Osteocyte (in vitro differentiated cells): ENCODE data around the gene TNS1. TPM values are rescaled to one million over a fixed set of nuclear protein-coding genes. Genes with fewer than 3 reads are reported as not detected.
A peak's percentile ranks its signal among the peaks of the same experiment; 100 is the strongest.
"Not testable (repeated sequence)": the region's sequence is repeated elsewhere in the genome, so short reads cannot be mapped to it uniquely, and the experiment has no call there.

Source experiments
- DNase-seq: peaks from one replicate; pipeline ENCODE4 v3.0.0; 2021; ENCODE audit warnings: mixed read lengths; ENCODE audit not compliant: unreplicated experiment; ENCODE audit errors: extremely low spot score
- H3K27ac Mint-ChIP-seq: one replicate; pipeline ENCODE4 v1.8.0; 2021; ENCODE audit warnings: mild to moderate bottlenecking, mixed read lengths; ENCODE audit not compliant: unreplicated experiment
- H3K27me3 Mint-ChIP-seq: one replicate; pipeline ENCODE4 v1.8.0; 2021; ENCODE audit warnings: mixed read lengths; ENCODE audit not compliant: unreplicated experiment
- H3K36me3 Mint-ChIP-seq: one replicate; pipeline ENCODE4 v1.8.0; 2021; ENCODE audit warnings: mixed read lengths; ENCODE audit not compliant: unreplicated experiment
- H3K4me1 Mint-ChIP-seq: one replicate; pipeline ENCODE4 v1.8.0; 2021; ENCODE audit warnings: mixed read lengths; ENCODE audit not compliant: unreplicated experiment
- H3K4me3 Mint-ChIP-seq: one replicate; pipeline ENCODE4 v1.8.0; 2021; ENCODE audit warnings: mild to moderate bottlenecking, moderate library complexity, mixed read lengths; ENCODE audit not compliant: unreplicated experiment
- H3K9me3 Mint-ChIP-seq: one replicate; pipeline ENCODE4 v1.8.0; 2021; ENCODE audit warnings: mixed read lengths; ENCODE audit not compliant: unreplicated experiment
- CTCF ChIP-seq: fragments of 200-600 bp; sonication (generic); IDR thresholded peaks from 2 replicates; pipeline ENCODE4 v1.5.0; 2021; ENCODE audit warnings: antibody characterized with exemption, mild to moderate bottlenecking, moderate library complexity
- total RNA-seq: library from RNA; stranded (reverse); gene quantifications from 2 replicates; pipeline ENCODE4 v1.2.1, GENCODE V29; 2021

The TNS1 gene
- total RNA-seq, 1 donor from 2014 or later = 80.8 TPM

GRCh38 chr2:217810260-217810659, 192.5 kb downstream of the TNS1 start:
- Mint-ChIP-seq H3K27ac (no peak overlapping the region), H3K36me3 (peaks cover 60% of the 10 kb centered on the region), H3K9me3 (no peaks in the 10 kb centered on the region), H3K4me1 (no peaks in the 10 kb centered on the region), H3K4me3 (no peak overlapping the region), H3K27me3 (no peaks in the 10 kb centered on the region)
- no peak for TF ChIP-seq CTCF
- DNase-seq = no peak

- Mint-ChIP-seq H3K27me3 (no peaks in the 10 kb centered on the region), H3K36me3 (peaks cover 57% of the 10 kb centered on the region), H3K4me3 (no peak overlapping the region), H3K27ac (no peak overlapping the region), H3K4me1 (peaks cover 3% of the 10 kb centered on the region), H3K9me3 (no peaks in the 10 kb centered on the region)
- DNase-seq = no peak
- TF ChIP-seq CTCF = no peak
Measured at GRCh38 chr2:217809736-217810135, 193.1 kb downstream of the TNS1 start.

- not testable (repeated sequence) for H3K27ac Mint-ChIP-seq, DNase-seq, H3K9me3 Mint-ChIP-seq, H3K4me3 Mint-ChIP-seq, H3K27me3 Mint-ChIP-seq, H3K4me1 Mint-ChIP-seq
- peaks cover 53% of the 10 kb centered on the region for H3K36me3 Mint-ChIP-seq
Measured at GRCh38 chr2:217808967-217809366, 193.8 kb downstream of the TNS1 start.

- no peak for DNase-seq
- no peaks in the 10 kb centered on the region for H3K27me3 Mint-ChIP-seq
Measured at GRCh38 chr2:217808326-217808725, 194.5 kb downstream of the TNS1 start.

GRCh38 chr2:217807753-217808152, 195.0 kb downstream of the TNS1 start:
- Mint-ChIP-seq H3K36me3 (peaks cover 45% of the 10 kb centered on the region), H3K4me1 (peaks cover 3% of the 10 kb centered on the region)
- no peak for TF ChIP-seq CTCF

More at GRCh38 chr2:217808326-217808725, 194.5 kb downstream of the TNS1 start:
- Mint-ChIP-seq H3K36me3 (peaks cover 48% of the 10 kb centered on the region), H3K9me3 (no peaks in the 10 kb centered on the region), H3K4me1 (peaks cover 3% of the 10 kb centered on the region), H3K27ac (no peak overlapping the region), H3K4me3 (no peak overlapping the region)
- TF ChIP-seq CTCF = no peak

GRCh38 chr2:217807025-217807424, 195.8 kb downstream of the TNS1 start:
- DNase-seq = no peak
- peaks cover 3% of the 10 kb centered on the region for H3K4me1 Mint-ChIP-seq
- H3K4me3 Mint-ChIP-seq = no peak overlapping the region
- H3K27me3 Mint-ChIP-seq = no peaks in the 10 kb centered on the region
- peak overlapping the region; percentile 35 for H3K27ac Mint-ChIP-seq
- H3K36me3 Mint-ChIP-seq = peaks cover 37% of the 10 kb centered on the region
- no peak for TF ChIP-seq CTCF
- no peaks in the 10 kb centered on the region for H3K9me3 Mint-ChIP-seq

More at GRCh38 chr2:217807753-217808152, 195.0 kb downstream of the TNS1 start:
- Mint-ChIP-seq H3K27ac (no peak overlapping the region), H3K9me3 (no peaks in the 10 kb centered on the region), H3K27me3 (no peaks in the 10 kb centered on the region), H3K4me3 (no peak overlapping the region)
- DNase-seq = no peak
